Keratinocyte (primary cell): ENCODE data around the gene NRP1. TPM values are rescaled to one million over a fixed set of nuclear protein-coding genes. Genes with fewer than 3 reads are reported as not detected.

Source experiments
- DNase-seq: peaks from one replicate; pipeline ENCODE4 v3.0.0-alpha.2; 2011; ENCODE audit warnings: low read depth, missing footprints, low spot score
- FAIRE-seq: peaks from 2 replicates; lab custom pipeline; 2011; peaks lifted over from hg19 to GRCh38; lab: Jason Lieb, UNC
- H2AFZ ChIP-seq: 2 replicates; pipeline ENCODE4 v1.6.0; 2012; ENCODE audit warnings: low read length, control low read depth, inconsistent platforms; ENCODE audit not compliant: control insufficient read depth
- H3K27ac ChIP-seq: 2 replicates; pipeline ENCODE4 v1.5.1; 2011; ENCODE audit warnings: low read length; ENCODE audit not compliant: control insufficient read depth, insufficient read depth
- H3K27me3 ChIP-seq: 3 replicates; pipeline ENCODE4 v1.6.0; 2011; ENCODE audit warnings: low read length; ENCODE audit not compliant: control insufficient read depth, insufficient read depth; ENCODE audit errors: extremely low read depth
- H3K36me3 ChIP-seq, 2 experiments: 2 replicates in 1 of 2; 3 replicates in 1 of 2; pipeline ENCODE4 v1.5.1; 2011; ENCODE audit warnings: low read length in 2 of 2, mild to moderate bottlenecking in 1 of 2; ENCODE audit not compliant: control insufficient read depth in 2 of 2, insufficient read depth in 2 of 2; ENCODE audit errors: extremely low read depth in 1 of 2
- H3K4me1 ChIP-seq: 3 replicates; pipeline ENCODE4 v1.5.1; 2011; ENCODE audit warnings: low read length; ENCODE audit not compliant: control insufficient read depth, insufficient read depth; ENCODE audit errors: extremely low read depth
- H3K4me2 ChIP-seq: 3 replicates; pipeline ENCODE4 v1.6.0; 2011; ENCODE audit warnings: low read depth, low read length; ENCODE audit not compliant: control insufficient read depth, insufficient read depth; ENCODE audit errors: extremely low read depth
- H3K4me3 ChIP-seq, 3 experiments: fragments of 200-600 bp in 1 of 3; sonication (generic) in 1 of 3; 2 replicates in 2 of 3; 3 replicates in 1 of 3; pipeline ENCODE4 v1.5.1; 2011 to 2016; ENCODE audit warnings: low read length in 3 of 3, mild to moderate bottlenecking in 3 of 3, control low read depth in 2 of 3, inconsistent platforms in 1 of 3, low read depth in 1 of 3, mixed read lengths in 1 of 3, mixed run types in 1 of 3, moderate library complexity in 1 of 3; ENCODE audit not compliant: control insufficient read depth in 2 of 3, insufficient read depth in 2 of 3; ENCODE audit errors: extremely low read depth in 1 of 3
- H3K79me2 ChIP-seq: 2 replicates; pipeline ENCODE4 v1.6.0; 2012; ENCODE audit warnings: low read length; ENCODE audit not compliant: control insufficient read depth, insufficient read depth
- H3K9ac ChIP-seq: 3 replicates; pipeline ENCODE4 v1.6.0; 2011; ENCODE audit warnings: low read length; ENCODE audit not compliant: control insufficient read depth, insufficient read depth; ENCODE audit errors: extremely low read depth
- H3K9me1 ChIP-seq: 3 replicates; pipeline ENCODE4 v1.6.0; 2011; ENCODE audit warnings: low read length; ENCODE audit not compliant: control insufficient read depth, insufficient read depth; ENCODE audit errors: extremely low read depth
- H3K9me3 ChIP-seq: 2 replicates; pipeline ENCODE4 v1.5.1; 2012; ENCODE audit warnings: low read depth, low read length; ENCODE audit not compliant: control insufficient read depth
- H4K20me1 ChIP-seq: 3 replicates; pipeline ENCODE4 v1.6.0; 2011; ENCODE audit warnings: low read length; ENCODE audit not compliant: control insufficient read depth, insufficient read depth; ENCODE audit errors: extremely low read depth
- EZH2 ChIP-seq: IDR thresholded peaks from one replicate; pipeline ENCODE4 v1.6.1; 2012; ENCODE audit warnings: inconsistent platforms, mild to moderate bottlenecking, low read length, moderate library complexity
- dilution Hi-C: fragments of 300-500 bp; cut with MboI; formaldehyde crosslinking; loops from one replicate; pipeline ENCODE4 v1.7.0; 2020; ENCODE audit warnings: low sequenced_read_pairs; ENCODE audit not compliant: extremely low pct_ligation_motif_present
- polyA plus RNA-seq, 5 experiments: library from polyadenylated mRNA; depleted of rRNA in 3 of 5; stranded (reverse) in 3 of 5; stranded (forward) in 1 of 5; unstranded in 1 of 5; fragments of >200 nt; gene quantifications; 1 replicate in 1 of 5; 2 replicates in 3 of 5; 3 replicates in 1 of 5; pipeline versions ENCODE4 v1.2.1 to v1.2.3, GENCODE V29; 2011 to 2012; ENCODE audit warnings: missing spikeins in 2 of 5, low read depth in 1 of 5, low replicate concordance in 1 of 5
- TF ChIP-seq, protein P1 (sequence below), 3 experiments: IDR thresholded peaks in 1 of 3; conservative IDR thresholded peaks in 1 of 3; optimal IDR thresholded peaks in 1 of 3; 2 replicates in 2 of 3; 3 replicates in 1 of 3; pipeline versions ENCODE3 to v1.5.1; 2011; ENCODE audit warnings: low read length in 3 of 3, mild to moderate bottlenecking in 3 of 3, moderate library complexity in 2 of 3, control low read depth in 1 of 3, inconsistent platforms in 1 of 3; ENCODE audit not compliant: insufficient read depth in 2 of 3; ENCODE audit errors: extremely low read depth in 1 of 3

The NRP1 gene
- polyA plus RNA-seq, 1 donor (not counting 4 experiments of a cell fraction or from before 2014, with no cell fraction given): 36.2 TPM

DNA sequence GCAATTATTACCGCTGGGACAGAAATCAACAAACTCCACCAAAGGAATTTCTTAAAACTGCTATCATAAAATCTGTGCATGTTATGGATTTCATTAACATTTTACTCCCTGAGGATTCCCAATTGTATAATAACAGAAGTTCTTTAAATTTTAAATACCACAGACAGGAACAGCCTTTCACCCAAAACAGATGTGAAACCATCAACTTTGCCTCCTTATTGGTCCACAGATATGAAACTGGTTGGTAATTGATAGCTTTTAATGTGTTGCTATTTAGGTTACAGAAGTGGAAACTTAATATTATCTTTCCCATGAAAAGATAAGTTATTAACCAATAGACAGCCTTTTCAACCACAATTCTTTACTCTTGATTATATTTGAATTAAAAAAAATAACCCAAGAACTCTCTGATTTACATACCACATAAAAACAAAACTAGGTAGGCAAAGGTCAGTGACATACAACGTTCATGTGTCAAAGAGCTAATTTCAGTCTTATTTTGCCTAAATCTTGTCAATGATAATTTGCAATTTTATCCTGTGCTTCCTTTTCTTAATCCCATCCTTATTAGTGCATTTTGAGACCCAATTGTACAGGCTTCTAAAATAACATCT lies 90.0 kb downstream of the NRP1 start:
- Histone ChIP-seq H3K9me1 (no peaks in the 10 kb centered on the region), H3K4me2 (no peak overlapping the region), H3K9ac (no peak overlapping the region), H2AFZ (no peak overlapping the region), H4K20me1 (no peaks in the 10 kb centered on the region), H3K27me3 (no peaks in the 10 kb centered on the region), H3K36me3 (peaks cover 2 to 13% of the 10 kb centered on the region in 2 experiments), H3K4me3 (no peak overlapping the region), H3K27ac (no peak overlapping the region), H3K79me2 (no peaks in the 10 kb centered on the region), H3K4me1 (peaks cover 27% of the 10 kb centered on the region), H3K9me3 (no peaks in the 10 kb centered on the region)
- TF ChIP-seq EZH2: no peak
- TF ChIP-seq, protein P1, sequence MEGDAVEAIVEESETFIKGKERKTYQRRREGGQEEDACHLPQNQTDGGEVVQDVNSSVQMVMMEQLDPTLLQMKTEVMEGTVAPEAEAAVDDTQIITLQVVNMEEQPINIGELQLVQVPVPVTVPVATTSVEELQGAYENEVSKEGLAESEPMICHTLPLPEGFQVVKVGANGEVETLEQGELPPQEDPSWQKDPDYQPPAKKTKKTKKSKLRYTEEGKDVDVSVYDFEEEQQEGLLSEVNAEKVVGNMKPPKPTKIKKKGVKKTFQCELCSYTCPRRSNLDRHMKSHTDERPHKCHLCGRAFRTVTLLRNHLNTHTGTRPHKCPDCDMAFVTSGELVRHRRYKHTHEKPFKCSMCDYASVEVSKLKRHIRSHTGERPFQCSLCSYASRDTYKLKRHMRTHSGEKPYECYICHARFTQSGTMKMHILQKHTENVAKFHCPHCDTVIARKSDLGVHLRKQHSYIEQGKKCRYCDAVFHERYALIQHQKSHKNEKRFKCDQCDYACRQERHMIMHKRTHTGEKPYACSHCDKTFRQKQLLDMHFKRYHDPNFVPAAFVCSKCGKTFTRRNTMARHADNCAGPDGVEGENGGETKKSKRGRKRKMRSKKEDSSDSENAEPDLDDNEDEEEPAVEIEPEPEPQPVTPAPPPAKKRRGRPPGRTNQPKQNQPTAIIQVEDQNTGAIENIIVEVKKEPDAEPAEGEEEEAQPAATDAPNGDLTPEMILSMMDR (optimal IDR thresholded peaks at IDR 0.05 in 1 of 3, IDR thresholded peaks at IDR 0.05 in 1 of 3, conservative IDR thresholded peaks at IDR 0.05 in 1 of 3; ENCODE audit: extremely low read depth in 1 of 3, insufficient read depth in 2 of 3, low read length in 3 of 3): no peak
- no peak for DNase-seq
- no peak for FAIRE-seq
- dilution Hi-C loops: no loop called here

DNA sequence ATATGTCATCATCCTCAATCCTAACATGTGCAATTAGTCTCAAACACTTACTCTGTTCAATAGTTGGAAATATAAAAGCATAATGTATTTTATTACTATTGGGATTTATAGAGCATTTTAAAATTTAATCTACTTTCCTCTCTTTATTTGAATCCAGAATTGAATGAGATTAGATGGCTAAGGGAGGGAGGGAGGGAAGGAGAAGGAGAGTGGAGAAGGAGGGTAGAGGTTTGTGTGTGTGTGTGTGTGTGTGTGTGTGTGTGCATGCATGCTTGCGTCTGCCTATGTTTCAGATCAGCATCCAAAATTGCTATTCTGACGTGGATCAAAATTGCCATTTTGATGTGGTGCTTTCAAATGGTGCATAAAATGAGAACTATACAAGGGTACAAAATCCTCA lies 90.8 kb downstream of the NRP1 start:
- peaks cover 2 to 12% of the 10 kb centered on the region in 2 experiments for H3K36me3 ChIP-seq
- H3K4me2 ChIP-seq: no peak overlapping the region
- TF ChIP-seq, protein P1 (optimal IDR thresholded peaks at IDR 0.05 in 1 of 3, IDR thresholded peaks at IDR 0.05 in 1 of 3, conservative IDR thresholded peaks at IDR 0.05 in 1 of 3; ENCODE audit: extremely low read depth in 1 of 3, insufficient read depth in 2 of 3, low read length in 3 of 3): no peak
- TF ChIP-seq EZH2: no peak
- H3K4me3 ChIP-seq: no peak overlapping the region
- no peaks in the 10 kb centered on the region for H4K20me1 ChIP-seq
- no peaks in the 10 kb centered on the region for H3K27me3 ChIP-seq
- H3K9me1 ChIP-seq: no peaks in the 10 kb centered on the region
- H2AFZ ChIP-seq: no peak overlapping the region
- H3K4me1 ChIP-seq: peaks cover 27% of the 10 kb centered on the region
- no peaks in the 10 kb centered on the region for H3K9me3 ChIP-seq
- no peaks in the 10 kb centered on the region for H3K79me2 ChIP-seq
- dilution Hi-C loops: no loop called here
- FAIRE-seq (no peak), DNase-seq (no peak)
- no peak overlapping the region for H3K9ac ChIP-seq
- H3K27ac ChIP-seq: no peak overlapping the region
